ENCODE measurements around the gene C17orf78.

C17orf78 gene

GRCh38 chr17:37358098-37358829 lies 17.5 kb upstream of the C17orf78 start:
- no peak for DNase-seq (ENCODE audit: low read depth)
- H3K4me3 ChIP-seq (ENCODE audit: low read depth, low read length) = peak overlapping the region; percentile 86
- TF ChIP-seq, protein P1, sequence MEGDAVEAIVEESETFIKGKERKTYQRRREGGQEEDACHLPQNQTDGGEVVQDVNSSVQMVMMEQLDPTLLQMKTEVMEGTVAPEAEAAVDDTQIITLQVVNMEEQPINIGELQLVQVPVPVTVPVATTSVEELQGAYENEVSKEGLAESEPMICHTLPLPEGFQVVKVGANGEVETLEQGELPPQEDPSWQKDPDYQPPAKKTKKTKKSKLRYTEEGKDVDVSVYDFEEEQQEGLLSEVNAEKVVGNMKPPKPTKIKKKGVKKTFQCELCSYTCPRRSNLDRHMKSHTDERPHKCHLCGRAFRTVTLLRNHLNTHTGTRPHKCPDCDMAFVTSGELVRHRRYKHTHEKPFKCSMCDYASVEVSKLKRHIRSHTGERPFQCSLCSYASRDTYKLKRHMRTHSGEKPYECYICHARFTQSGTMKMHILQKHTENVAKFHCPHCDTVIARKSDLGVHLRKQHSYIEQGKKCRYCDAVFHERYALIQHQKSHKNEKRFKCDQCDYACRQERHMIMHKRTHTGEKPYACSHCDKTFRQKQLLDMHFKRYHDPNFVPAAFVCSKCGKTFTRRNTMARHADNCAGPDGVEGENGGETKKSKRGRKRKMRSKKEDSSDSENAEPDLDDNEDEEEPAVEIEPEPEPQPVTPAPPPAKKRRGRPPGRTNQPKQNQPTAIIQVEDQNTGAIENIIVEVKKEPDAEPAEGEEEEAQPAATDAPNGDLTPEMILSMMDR (IDR thresholded peaks at IDR 0.05; ENCODE audit: control insufficient read depth, extremely low read depth, insufficient read depth) = no peak

GRCh38 chr17:37358830-37359681 lies 16.7 kb upstream of the C17orf78 start:
- TF ChIP-seq, protein P1 (IDR thresholded peaks at IDR 0.05; ENCODE audit: control insufficient read depth, extremely low read depth, insufficient read depth) = no peak
- peak overlapping the region; percentile 86 for H3K4me3 ChIP-seq (ENCODE audit: low read depth, low read length)
- peak; percentile 89 for DNase-seq (ENCODE audit: low read depth)

GRCh38 chr17:37359682-37360188 lies 16.1 kb upstream of the C17orf78 start:
- DNase-seq (ENCODE audit: low read depth) = no peak
- TF ChIP-seq, protein P1 (IDR thresholded peaks at IDR 0.05; ENCODE audit: control insufficient read depth, extremely low read depth, insufficient read depth) = no peak

DNA sequence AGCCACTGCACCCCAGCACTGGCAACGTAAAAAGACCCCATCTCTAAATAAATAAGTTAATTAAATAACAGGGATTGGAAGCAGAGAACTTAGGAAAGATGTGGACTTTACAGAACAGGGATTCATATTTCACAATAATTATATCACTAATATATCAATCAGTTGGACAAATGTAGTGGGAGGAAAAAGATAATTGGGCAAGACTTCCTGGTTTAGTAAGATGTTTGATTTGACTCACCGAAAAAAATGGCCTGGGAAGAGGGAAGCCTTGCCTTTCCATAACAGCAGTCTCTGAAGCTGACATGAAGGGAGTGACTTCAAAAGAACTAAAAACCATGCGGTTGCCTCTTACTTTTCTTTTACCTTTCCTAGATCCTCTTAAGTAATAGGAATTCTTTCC lies 15.2 kb upstream of the C17orf78 start:
- DNase-seq (ENCODE audit: low read depth) = no peak
- TF ChIP-seq, protein P1 (IDR thresholded peaks at IDR 0.05; ENCODE audit: control insufficient read depth, extremely low read depth, insufficient read depth) = no peak
- H3K4me3 ChIP-seq (ENCODE audit: low read depth, low read length) = no peak overlapping the region

More at GRCh38 chr17:37359682-37360188, 16.1 kb upstream of the C17orf78 start:
- peak overlapping the region; percentile 39 for H3K4me3 ChIP-seq (ENCODE audit: low read depth, low read length)

DNA sequence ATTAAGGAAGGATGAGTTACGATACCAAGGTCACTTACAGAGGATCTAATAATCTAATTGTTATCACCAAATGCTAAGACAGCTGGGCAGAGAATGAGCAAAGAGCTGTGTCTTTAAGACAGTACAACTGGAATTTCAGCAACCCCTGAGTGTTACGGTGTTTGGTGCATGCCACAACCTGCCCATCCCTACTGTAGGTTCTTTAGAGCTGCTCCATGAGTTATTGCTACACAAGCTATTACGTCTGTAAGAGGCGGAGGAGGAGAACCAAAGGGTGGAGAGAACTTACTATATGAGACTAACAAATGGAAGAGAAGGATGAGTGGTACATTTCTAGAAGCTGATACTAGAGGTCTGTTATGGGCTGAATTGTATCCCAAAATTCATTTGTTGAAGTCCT lies 14.2 kb upstream of the C17orf78 start:
- TF ChIP-seq, protein P1 (IDR thresholded peaks at IDR 0.05; ENCODE audit: control insufficient read depth, extremely low read depth, insufficient read depth) = no peak
- DNase-seq (ENCODE audit: low read depth) = no peak
- no peak overlapping the region for H3K4me3 ChIP-seq (ENCODE audit: low read depth, low read length)

GRCh38 chr17:37365589-37365988 lies 10.2 kb upstream of the C17orf78 start:
- no peak overlapping the region for H3K4me3 ChIP-seq (ENCODE audit: low read depth, low read length)
- no peak for DNase-seq (ENCODE audit: low read depth)
- TF ChIP-seq, protein P1 (IDR thresholded peaks at IDR 0.05; ENCODE audit: control insufficient read depth, extremely low read depth, insufficient read depth) = no peak
